Thyroid gland (tissue), 4 donors: ENCODE data around the gene TLE4.

ENCODE experiments used
- POLR2A ChIP-seq, 2 donors: fragments of 450-650 bp; IDR thresholded peaks; one replicate each; pipeline ENCODE4 v1.6.1; 2017; ENCODE audit warnings: antibody characterized with exemption in 2 of 2, mild to moderate bottlenecking in 2 of 2, moderate library complexity in 1 of 2
- TF ChIP-seq, protein P1 (sequence below), 6 experiments: fragments of 200-600 bp in 3 of 6; fragments of 450-650 bp in 3 of 6; sonication (generic) in 3 of 6; IDR thresholded peaks; one replicate each; pipeline ENCODE4 v1.5.1; 2016 to 2019; ENCODE audit warnings: antibody characterized with exemption in 6 of 6, mild to moderate bottlenecking in 2 of 6, inconsistent platforms in 1 of 6, moderate library complexity in 1 of 6

DNA sequence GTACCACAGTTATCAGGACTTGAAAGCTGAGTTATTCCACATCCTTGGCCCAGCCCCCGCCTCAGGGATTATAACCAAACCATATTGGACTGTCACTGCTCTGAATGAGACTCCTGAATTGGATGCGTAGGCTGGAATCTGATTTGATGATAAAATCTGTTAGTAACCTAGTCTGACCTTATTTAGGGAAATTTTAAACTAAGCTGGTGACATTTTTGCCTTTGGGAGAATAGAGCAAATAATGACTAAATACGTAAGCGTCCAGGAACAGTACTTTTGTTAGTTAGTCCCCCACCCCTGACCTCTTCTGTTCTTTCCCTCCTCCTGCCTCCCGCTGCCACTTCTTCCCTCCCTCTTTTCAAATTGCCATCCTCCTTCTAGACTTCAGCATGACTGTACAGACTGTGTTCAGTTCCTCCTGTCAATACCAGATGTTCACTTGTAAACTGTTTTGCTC lies 92.6 kb downstream of the TLE4 start:
- TF ChIP-seq, protein P1, sequence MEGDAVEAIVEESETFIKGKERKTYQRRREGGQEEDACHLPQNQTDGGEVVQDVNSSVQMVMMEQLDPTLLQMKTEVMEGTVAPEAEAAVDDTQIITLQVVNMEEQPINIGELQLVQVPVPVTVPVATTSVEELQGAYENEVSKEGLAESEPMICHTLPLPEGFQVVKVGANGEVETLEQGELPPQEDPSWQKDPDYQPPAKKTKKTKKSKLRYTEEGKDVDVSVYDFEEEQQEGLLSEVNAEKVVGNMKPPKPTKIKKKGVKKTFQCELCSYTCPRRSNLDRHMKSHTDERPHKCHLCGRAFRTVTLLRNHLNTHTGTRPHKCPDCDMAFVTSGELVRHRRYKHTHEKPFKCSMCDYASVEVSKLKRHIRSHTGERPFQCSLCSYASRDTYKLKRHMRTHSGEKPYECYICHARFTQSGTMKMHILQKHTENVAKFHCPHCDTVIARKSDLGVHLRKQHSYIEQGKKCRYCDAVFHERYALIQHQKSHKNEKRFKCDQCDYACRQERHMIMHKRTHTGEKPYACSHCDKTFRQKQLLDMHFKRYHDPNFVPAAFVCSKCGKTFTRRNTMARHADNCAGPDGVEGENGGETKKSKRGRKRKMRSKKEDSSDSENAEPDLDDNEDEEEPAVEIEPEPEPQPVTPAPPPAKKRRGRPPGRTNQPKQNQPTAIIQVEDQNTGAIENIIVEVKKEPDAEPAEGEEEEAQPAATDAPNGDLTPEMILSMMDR (IDR thresholded peaks at IDR 0.05) = no peak
- no peak for TF ChIP-seq POLR2A (IDR thresholded peaks at IDR 0.05)
